Gastroesophageal sphincter (tissue), 3 donors: Measurements from ENCODE around the gene ABTB2.
A peak's percentile ranks its signal among the peaks of the same experiment; 100 is the strongest.

ENCODE experiments used
- EP300 ChIP-seq: sonication (generic); formaldehyde crosslinking; IDR thresholded peaks from one replicate; pipeline ENCODE4 v1.6.1; 2017; ENCODE audit warnings: antibody characterized with exemption, mild to moderate bottlenecking
- POLR2A ChIP-seq, 2 donors: fragments of 450-650 bp; IDR thresholded peaks; one replicate each; pipeline ENCODE4 v1.6.1; 2017; ENCODE audit warnings: antibody characterized with exemption in 2 of 2, mild to moderate bottlenecking in 2 of 2, moderate library complexity in 1 of 2
- POLR2AphosphoS5 ChIP-seq: sonication (generic); formaldehyde crosslinking; IDR thresholded peaks from one replicate; pipeline ENCODE4 v1.6.1; 2017; ENCODE audit warnings: antibody characterized with exemption
- TF ChIP-seq, protein P1 (sequence below), 4 experiments: fragments of 200-600 bp in 2 of 4; fragments of 450-650 bp in 2 of 4; sonication (generic) in 1 of 4; IDR thresholded peaks; one replicate each; pipeline ENCODE4 v1.5.1; 2017 to 2019; ENCODE audit warnings: antibody characterized with exemption in 4 of 4, mild to moderate bottlenecking in 2 of 4, moderate library complexity in 2 of 4

DNA sequence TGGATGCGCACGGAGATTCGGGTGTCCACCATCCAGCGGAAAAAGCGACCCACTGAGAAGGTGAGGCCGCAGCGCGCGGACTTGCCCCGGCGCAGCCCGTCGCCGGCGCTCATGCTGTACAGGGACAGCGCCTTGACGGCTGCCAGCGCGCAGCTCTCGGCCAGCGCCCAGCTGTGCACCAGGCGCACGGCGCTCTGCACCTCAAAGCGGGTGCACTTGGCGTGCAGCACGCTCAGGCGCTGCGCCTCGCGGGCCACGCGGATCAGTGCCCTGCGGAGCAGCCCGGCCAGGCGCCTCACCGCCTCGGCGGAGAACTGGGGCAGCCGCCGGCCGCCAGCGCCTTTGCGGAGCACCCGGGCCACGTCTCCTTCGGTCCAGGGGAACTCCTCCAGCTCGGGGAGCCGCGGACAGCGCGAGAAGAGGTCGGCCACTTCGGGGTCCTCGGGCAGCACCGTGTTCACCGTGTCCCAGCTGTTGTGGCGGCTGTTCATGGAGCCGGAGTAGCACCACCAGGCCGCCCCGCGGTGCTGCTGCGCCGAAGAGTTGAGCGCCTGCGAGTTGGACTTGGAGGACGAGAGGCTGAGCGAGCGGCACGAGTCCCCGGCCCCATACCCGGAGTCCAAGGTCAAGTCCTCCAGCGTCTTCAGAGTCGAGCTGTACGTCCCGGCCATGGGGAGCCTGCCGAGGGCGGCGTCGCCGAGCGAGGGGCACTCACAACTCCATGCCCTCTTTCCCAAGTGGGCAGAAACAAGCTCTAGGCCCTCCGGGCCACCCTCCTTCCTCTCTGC lies 703 bp downstream of the ABTB2 start:
- TF ChIP-seq, protein P1, sequence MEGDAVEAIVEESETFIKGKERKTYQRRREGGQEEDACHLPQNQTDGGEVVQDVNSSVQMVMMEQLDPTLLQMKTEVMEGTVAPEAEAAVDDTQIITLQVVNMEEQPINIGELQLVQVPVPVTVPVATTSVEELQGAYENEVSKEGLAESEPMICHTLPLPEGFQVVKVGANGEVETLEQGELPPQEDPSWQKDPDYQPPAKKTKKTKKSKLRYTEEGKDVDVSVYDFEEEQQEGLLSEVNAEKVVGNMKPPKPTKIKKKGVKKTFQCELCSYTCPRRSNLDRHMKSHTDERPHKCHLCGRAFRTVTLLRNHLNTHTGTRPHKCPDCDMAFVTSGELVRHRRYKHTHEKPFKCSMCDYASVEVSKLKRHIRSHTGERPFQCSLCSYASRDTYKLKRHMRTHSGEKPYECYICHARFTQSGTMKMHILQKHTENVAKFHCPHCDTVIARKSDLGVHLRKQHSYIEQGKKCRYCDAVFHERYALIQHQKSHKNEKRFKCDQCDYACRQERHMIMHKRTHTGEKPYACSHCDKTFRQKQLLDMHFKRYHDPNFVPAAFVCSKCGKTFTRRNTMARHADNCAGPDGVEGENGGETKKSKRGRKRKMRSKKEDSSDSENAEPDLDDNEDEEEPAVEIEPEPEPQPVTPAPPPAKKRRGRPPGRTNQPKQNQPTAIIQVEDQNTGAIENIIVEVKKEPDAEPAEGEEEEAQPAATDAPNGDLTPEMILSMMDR (IDR thresholded peaks at IDR 0.05): peak in 2 of 4 experiments; percentile 2 to 5
- TF ChIP-seq POLR2A (IDR thresholded peaks at IDR 0.05): no peak
- no peak for TF ChIP-seq POLR2AphosphoS5
- TF ChIP-seq EP300: no peak
